Right cardiac atrium (tissue), 5 donors: Measurements from ENCODE around the gene CDH4. TPM values are rescaled to one million over a fixed set of nuclear protein-coding genes. Genes with fewer than 3 reads are reported as not detected.

Source experiments
- microRNA-seq, 2 donors: library from miRNA; unstranded; fragments of <30 nt; microRNA quantifications; one replicate each; pipeline ENCODE4 v1.2.0, GENCODE V29; 2020 to 2021
- polyA plus RNA-seq: library from polyadenylated mRNA; stranded (reverse); fragments of 200-250 nt; gene quantifications from one replicate; pipeline ENCODE4 v1.2.3, GENCODE V29; 2013
- total RNA-seq, 4 donors: library from RNA; stranded (reverse); fragmentation: NEBNext Ultra II Directional; extraction: Animal tissue kit (Norgen Biotek cat#: 25700); gene quantifications; one replicate each; pipeline ENCODE4 v1.2.1, GENCODE V29; 2021
- donor health status: healthy with polysubstance abuse.
- donor health status: DM: no; HTN: yes; CAD: no.
- donor health status: DM: no; HTN: no; CAD: no.
- donor health status: DM: no; HTN: yes; CAD: no; lungs with severe emphysema.
- donor health status: DM: yes; HTN: yes; CAD: no.

Gene CDH4
- total and polyA plus RNA-seq, 5 donors: 0.21 to 1.0 (median 0.39) TPM

Small RNAs within 50 kb of the gene (microRNA-seq; reads per million reads assigned to microRNA genes)
- gene MIR1257: 0 reads per million in 2 donors
